GM12801 (cell line): ENCODE results near the gene RBM19.

Experiments used
- TF ChIP-seq, protein P1 (sequence below): IDR thresholded peaks from one replicate; pipeline ENCODE4 v1.5.1; 2011; ENCODE audit warnings: control low read depth; ENCODE audit not compliant: insufficient read length; ENCODE audit errors: extremely low read depth

Gene RBM19

DNA sequence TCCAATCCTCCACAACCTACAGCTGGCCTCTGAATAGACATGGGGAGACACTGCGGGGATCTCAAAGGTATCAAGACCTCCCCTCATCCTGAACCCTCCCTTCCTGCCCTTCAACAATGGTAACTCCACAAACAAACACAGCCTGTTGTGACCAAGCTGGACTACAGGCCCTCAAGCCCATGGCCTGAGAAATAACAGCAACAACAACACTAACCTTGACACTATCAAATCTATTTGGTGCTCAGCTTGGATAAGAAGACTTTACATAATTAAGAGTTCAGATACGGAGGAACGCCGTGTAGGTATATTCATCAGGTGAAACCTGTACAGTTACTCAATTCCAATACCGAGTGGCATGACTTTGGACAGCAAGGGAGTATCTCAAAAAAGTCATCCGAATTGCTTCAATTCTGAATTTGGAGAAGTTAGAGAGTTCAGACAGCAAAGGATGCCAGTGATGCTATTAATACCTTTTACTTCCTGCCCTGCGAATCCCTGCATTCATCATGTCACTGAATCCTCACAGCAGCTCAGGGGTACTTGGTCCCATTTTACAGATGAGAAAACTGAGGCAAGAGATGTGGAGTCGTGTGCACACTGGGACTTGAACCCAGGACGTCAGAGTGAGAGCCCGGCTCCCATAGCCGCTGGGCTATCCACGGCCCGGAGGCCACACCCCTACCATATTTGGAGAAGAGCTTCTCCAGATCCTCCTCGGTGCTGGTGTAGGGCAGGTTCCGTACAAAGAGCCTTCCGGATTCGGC lies 17.8 kb downstream of the RBM19 start:
- TF ChIP-seq, protein P1, sequence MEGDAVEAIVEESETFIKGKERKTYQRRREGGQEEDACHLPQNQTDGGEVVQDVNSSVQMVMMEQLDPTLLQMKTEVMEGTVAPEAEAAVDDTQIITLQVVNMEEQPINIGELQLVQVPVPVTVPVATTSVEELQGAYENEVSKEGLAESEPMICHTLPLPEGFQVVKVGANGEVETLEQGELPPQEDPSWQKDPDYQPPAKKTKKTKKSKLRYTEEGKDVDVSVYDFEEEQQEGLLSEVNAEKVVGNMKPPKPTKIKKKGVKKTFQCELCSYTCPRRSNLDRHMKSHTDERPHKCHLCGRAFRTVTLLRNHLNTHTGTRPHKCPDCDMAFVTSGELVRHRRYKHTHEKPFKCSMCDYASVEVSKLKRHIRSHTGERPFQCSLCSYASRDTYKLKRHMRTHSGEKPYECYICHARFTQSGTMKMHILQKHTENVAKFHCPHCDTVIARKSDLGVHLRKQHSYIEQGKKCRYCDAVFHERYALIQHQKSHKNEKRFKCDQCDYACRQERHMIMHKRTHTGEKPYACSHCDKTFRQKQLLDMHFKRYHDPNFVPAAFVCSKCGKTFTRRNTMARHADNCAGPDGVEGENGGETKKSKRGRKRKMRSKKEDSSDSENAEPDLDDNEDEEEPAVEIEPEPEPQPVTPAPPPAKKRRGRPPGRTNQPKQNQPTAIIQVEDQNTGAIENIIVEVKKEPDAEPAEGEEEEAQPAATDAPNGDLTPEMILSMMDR = no peak

DNA sequence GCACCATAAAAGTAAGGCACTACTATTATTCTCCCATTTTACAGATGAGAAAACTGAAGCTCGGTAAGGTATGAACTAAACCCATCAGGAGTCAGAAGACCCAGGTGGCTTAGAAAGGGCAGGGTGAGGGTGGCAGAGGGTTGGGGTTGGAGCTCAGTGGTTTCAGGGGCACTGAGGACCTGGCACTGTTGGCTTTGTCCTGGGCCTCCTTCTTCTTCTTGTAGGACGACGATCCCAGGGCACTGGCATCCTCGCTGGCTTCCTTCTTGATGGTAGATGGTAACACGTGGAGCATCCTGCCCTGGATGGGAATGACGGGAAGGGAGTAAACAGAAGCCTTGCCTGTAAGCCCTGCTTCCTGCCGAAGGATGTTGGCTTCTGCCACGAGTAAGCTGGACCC lies 19.9 kb downstream of the RBM19 start:
- TF ChIP-seq, protein P1 = no peak

DNA sequence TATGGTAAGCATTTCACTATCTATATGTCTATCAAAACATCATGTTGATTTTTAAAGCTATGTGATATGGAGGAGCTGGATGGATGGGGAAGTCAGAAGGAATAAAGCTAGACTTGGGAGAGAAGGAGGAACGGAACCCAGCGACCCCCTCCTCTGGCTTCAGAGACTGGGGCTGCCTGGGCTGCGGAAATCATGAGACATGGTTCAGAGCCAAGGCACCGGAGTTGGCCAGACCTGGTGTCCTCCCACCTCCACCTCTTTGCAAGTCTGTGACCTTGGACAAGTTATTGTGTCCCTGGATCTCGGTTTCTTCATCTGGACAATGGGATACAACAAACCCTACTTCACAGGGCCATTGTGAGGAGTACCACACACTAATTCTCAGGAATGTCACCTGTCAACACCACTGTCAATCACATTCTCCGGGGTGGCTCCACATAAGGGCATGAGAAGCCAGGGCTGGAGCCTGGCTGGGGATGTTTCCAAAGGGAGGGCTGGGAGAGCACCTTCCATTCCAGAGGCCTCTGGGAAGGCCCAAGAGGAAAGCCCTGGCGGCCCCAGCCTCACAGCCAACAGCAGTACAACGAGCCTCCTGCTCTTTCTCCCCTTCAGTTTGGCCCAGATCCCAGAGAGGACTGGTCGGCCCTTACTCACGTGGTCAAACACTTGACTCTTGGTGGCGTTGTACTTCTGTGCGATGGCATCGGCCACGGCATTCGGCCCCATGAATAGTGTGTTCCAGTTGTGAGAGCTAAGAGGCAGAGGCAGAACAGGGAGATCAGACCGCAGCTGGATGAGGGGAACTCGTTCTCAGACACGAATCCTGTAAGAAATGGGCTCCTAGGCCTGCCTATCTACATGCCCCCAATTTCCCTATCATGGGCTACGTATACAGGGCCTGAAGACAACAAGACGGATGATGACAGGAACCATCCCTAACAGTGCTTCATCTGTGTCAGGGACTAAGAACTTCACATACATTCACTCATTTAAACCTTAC lies 20.7 kb downstream of the RBM19 start:
- TF ChIP-seq, protein P1 = no peak

DNA sequence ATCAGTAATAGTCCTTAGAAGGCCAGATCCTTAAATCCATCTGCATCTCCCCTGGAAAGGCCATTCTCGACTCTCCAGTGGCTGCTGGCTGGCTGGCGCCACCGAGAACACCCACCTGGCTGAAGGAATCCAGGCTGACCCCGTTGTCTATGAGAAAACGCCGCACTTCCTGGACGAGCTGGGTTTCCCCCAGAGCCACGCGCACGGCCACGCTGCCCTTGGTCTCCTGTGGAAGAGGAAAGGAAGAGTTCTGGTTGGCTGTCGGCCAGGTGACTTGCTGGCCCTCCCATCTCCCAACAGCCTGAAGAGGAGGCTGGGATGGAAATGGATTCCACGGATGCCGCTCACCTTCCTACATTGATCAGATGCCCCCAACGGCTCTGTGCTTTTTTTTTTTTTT lies 23.9 kb downstream of the RBM19 start:
- TF ChIP-seq, protein P1 = no peak

DNA sequence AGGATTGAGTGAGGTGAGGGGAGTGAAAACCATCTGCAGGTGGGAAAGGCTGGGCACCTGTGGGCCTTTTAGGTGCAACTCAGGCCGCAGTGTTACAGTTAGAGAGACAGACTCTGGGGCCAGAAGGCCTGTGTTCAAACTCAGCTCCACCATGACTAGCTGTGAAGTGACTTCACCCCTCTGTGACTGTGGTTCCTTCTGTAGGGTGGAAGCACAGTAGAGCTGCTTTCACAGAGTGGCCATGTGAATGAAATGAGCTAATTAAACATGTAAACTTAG lies 25.0 kb downstream of the RBM19 start:
- TF ChIP-seq, protein P1 = no peak

DNA sequence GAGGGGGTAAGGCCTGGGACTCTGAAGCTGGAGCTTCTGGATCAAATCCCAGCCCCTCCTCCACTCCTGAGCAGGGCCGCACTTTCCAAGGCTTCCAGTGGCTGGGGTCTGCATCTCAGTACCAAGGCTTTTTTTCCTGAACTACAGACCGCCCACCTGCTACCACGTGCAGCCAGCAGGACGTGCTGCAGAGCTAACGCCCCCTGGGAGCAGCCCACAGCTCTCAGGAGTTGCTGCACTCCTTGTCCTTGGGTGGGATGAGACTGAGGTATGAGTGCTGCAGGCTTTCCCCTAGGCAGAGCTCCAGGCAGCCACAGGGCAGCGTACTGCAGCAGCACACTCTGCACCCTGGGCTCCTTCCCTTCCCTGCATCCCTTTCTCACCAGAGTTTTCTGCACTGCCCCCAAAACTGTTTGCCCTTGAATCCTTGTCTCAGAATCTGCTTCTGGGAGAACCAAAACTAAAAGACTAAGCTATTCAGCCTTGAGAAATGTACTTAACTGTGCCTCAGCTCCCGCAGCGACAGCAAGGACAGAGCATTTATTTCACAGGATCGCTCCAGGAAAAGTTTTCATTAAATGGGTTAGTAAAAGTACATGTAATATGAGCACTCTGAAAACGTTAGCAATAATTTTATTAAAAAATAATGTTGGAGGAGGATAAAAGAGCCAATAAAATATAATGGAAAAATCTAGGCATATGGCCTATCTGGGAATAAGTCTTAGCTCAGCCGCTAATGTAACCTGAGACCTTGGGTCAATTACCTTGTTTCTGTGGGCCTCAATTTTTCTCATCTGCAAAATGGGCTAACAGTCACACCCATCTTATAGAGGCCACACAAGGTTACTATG lies 25.5 kb downstream of the RBM19 start:
- TF ChIP-seq, protein P1 = no peak

DNA sequence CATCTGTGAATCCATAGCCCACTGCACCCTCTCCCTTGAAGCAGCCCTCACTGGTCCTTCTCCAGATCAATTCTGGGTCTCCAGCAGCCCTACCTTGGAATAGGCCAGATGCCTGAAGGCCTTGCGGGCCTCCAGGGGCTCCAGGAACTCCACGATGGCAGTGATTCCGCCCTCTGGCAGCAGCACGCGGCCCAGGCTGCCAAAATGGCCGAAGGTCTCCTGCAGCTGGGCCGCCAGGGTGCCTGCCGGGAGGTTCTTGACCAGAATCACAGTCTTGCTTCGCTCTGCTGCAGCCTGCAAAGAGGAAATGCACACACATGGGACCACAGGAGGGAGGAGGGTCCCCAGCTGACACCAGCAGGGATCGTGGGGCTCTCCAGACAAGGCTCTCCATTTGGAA lies 26.3 kb downstream of the RBM19 start:
- TF ChIP-seq, protein P1 = no peak
